Left ventricle myocardium inferior (tissue), 1 donor: ENCODE results near the gene ZNF385D. TPM values are rescaled to one million over a fixed set of nuclear protein-coding genes. Genes with fewer than 3 reads are reported as not detected.

Experiments
- DNase-seq: peaks from one replicate; pipeline ENCODE4 v3.0.0-alpha.2; 2020
- H3K27ac ChIP-seq: fragments of 200-600 bp; replicated peaks from 2 replicates; pipeline ENCODE4 v1.8.0; 2021
- H3K27me3 ChIP-seq: fragments of 200-600 bp; 2 replicates; pipeline ENCODE4 v1.8.0; 2021; ENCODE audit warnings: low read depth
- H3K36me3 ChIP-seq: fragments of 200-600 bp; 2 replicates; pipeline ENCODE4 v1.8.0; 2021
- H3K4me1 ChIP-seq: fragments of 200-600 bp; 2 replicates; pipeline ENCODE4 v1.8.0; 2021
- H3K4me3 ChIP-seq: fragments of 200-600 bp; 2 replicates; pipeline ENCODE4 v1.8.0; 2021; ENCODE audit warnings: mild to moderate bottlenecking, moderate library complexity
- H3K9me3 ChIP-seq: fragments of 200-600 bp; replicated peaks from 2 replicates; pipeline ENCODE4 v1.8.0; 2021
- intact Hi-C: fragments of 100-400 bp; cut with micrococcal nuclease; formaldehyde crosslinking; loops from one replicate; pipeline ENCODE4 v1.11.0; 2022
- total RNA-seq: library from RNA; stranded (reverse); fragmentation: NEBNext Ultra II Directional; extraction: Animal tissue kit (Norgen Biotek cat#: 25700); gene quantifications from one replicate; pipeline ENCODE4 v1.2.1, GENCODE V29; 2021
- TF ChIP-seq, protein P1 (sequence below): fragments of 200-600 bp; IDR thresholded peaks from 2 replicates; pipeline ENCODE4 v1.8.0; 2021; ENCODE audit warnings: antibody characterized with exemption, mild to moderate bottlenecking, borderline replicate concordance
- donor health status: DM: no; HTN: yes; CAD: no; lungs with severe emphysema.

ZNF385D gene
- total RNA-seq, 1 donor from 2014 or later: 2.3 TPM

DNA sequence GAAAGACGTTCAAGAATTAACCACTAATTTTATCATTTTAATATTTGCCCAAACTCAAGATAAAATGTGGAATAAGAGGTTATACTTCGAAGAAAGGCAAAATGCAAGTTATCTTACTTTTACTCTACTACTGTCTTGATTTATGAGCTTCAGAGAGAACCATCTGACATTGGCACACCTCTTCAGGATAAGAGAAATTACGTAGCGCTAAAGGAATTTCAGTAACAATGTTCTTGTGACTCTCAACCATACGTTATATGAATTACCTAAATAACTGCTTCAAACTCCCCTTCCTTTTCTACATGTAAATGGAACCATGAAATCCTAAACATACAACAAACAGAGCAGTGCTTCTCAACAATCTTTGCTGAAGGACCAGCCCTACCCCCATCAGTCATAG is 96.8 kb downstream of the ZNF385D start:
- TF ChIP-seq, protein P1, sequence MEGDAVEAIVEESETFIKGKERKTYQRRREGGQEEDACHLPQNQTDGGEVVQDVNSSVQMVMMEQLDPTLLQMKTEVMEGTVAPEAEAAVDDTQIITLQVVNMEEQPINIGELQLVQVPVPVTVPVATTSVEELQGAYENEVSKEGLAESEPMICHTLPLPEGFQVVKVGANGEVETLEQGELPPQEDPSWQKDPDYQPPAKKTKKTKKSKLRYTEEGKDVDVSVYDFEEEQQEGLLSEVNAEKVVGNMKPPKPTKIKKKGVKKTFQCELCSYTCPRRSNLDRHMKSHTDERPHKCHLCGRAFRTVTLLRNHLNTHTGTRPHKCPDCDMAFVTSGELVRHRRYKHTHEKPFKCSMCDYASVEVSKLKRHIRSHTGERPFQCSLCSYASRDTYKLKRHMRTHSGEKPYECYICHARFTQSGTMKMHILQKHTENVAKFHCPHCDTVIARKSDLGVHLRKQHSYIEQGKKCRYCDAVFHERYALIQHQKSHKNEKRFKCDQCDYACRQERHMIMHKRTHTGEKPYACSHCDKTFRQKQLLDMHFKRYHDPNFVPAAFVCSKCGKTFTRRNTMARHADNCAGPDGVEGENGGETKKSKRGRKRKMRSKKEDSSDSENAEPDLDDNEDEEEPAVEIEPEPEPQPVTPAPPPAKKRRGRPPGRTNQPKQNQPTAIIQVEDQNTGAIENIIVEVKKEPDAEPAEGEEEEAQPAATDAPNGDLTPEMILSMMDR: no peak
- Histone ChIP-seq H3K4me1 (no peaks in the 10 kb centered on the region), H3K9me3 (no peaks in the 10 kb centered on the region), H3K36me3 (no peaks in the 10 kb centered on the region), H3K27ac (no peak overlapping the region), H3K4me3 (no peak overlapping the region), H3K27me3 (no peaks in the 10 kb centered on the region)
- intact Hi-C loops: no loop called here
- DNase-seq: no peak

DNA sequence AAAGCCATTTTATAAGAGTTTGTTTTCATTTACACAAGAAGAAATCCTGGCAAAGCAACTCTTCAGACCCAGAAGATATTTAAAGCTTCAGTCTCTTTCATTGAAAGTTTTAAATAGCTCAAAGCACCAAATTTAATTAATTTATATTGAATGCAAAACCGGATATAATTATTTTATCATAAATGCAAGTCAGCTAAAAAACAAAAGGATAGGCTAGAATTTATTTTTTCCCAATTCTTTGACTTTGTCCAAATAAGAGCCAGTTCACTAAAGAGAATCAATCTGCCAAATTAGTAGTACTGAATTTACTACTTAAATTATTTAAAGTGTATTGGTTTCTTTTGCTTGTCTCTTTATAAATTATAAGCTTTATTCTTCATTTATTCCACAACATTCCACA is 101.5 kb downstream of the ZNF385D start:
- Histone ChIP-seq H3K4me1 (peaks cover 21% of the 10 kb centered on the region), H3K27me3 (no peaks in the 10 kb centered on the region), H3K4me3 (no peak overlapping the region), H3K36me3 (no peaks in the 10 kb centered on the region), H3K9me3 (no peaks in the 10 kb centered on the region), H3K27ac (no peak overlapping the region)
- intact Hi-C loops: no loop called here
- TF ChIP-seq, protein P1: no peak
- DNase-seq: no peak

DNA sequence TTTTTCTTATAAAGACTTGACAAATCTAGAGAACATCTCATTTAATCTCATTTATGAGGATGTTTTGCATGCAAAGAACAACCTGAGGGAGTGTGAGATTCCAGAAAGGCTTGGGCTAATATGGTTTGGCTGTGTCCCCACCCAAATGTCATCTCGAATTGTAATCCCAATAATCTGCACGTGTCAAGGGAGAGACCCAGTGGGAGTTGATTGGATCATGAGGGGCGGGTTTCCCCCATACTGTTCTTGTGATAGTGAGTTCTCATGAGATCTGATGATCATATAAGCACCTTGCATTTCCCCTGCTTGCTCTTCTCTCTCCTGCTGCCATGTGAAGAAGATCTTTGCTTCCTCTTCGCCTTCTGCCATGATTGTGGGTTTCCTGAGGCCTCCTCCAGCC is 103.0 kb downstream of the ZNF385D start:
- TF ChIP-seq, protein P1: no peak
- Histone ChIP-seq H3K27ac (no peak overlapping the region), H3K27me3 (no peaks in the 10 kb centered on the region), H3K9me3 (no peaks in the 10 kb centered on the region), H3K4me3 (no peak overlapping the region), H3K36me3 (no peaks in the 10 kb centered on the region), H3K4me1 (peaks cover 36% of the 10 kb centered on the region)
- intact Hi-C loops: no loop called here
- DNase-seq: no peak

DNA sequence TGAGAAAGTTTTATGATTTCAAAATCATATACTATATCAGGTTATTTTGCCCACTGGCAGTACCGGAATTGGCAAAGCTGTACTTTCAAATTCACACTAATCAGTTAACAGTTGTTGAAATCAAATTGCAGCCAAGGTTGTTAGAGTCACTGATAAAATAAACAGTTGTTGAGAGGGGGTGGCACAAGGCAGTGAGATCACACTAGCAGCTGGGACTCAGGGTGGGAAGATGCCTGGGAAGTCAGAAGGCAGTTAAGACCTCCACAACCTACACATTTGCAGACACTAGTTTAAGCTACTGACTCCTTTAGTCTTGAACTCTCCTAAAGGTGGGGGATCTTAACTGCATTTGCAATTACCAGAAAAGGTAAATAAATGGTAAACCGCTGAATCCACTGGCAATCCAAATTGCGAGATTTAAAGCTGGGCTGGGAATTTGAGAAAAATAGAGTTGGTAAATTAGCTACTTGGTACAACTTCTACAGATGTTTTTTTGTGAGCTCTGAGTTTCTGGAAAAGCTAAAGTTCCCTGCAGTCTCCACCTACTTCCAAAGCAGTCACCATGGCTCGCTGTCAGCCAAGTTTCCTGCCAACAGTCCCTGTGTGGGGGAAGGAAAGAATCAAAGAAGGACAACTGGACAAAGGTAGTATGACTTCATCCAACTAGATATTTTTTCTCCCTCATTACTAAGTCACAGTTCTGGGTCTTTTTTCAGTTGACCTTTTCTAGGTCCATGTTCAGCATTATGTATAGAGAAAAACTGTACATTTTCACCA is 105.7 kb downstream of the ZNF385D start:
- TF ChIP-seq, protein P1: no peak
- Histone ChIP-seq H3K27ac (peak overlapping the region; percentile 76), H3K36me3 (no peaks in the 10 kb centered on the region), H3K27me3 (no peaks in the 10 kb centered on the region), H3K4me1 (peaks cover 36% of the 10 kb centered on the region), H3K4me3 (peak overlapping the region; percentile 7), H3K9me3 (peaks cover 4% of the 10 kb centered on the region)
- DNase-seq: peak; percentile 67
- intact Hi-C loops: no loop called here

DNA sequence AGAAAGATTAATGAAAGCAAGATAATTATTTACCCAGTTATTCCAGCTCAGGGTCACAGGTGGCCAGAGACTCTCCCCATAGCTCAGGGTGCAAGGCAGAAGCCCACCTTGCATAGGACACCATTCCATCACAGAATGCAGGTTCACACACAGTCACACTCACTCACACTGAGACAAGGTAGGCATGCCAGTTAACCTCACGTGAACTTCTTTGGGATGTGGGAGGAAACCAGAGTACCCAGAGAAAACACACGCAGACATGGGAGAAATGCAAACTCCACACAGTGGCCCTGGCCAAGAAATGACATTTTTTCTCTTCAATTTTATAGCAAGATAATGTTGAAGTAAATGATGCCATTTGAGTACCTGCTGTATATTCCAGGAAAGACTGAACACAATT is 106.7 kb downstream of the ZNF385D start:
- intact Hi-C loops: no loop called here
- DNase-seq: no peak
- Histone ChIP-seq H3K27ac (peak overlapping the region; percentile 76), H3K36me3 (no peaks in the 10 kb centered on the region), H3K9me3 (peaks cover 8% of the 10 kb centered on the region), H3K4me1 (peaks cover 36% of the 10 kb centered on the region), H3K4me3 (no peak overlapping the region), H3K27me3 (no peaks in the 10 kb centered on the region)
- TF ChIP-seq, protein P1: no peak
